PC-9 (cell line): ENCODE data around the gene IL20. TPM values are rescaled to one million over a fixed set of nuclear protein-coding genes. Genes with fewer than 3 reads are reported as not detected.

Source experiments
- BruUV-seq: library from RNA; stranded (reverse); fragments of 400-500 nt; replicated peaks from 2 replicates; lab custom pipeline; 2021; lab: Mats Ljungman, UMichigan
- CTCF ChIA-PET: fragments of 300-600 bp; sonication (Branson Sonifier 250); formaldehyde crosslinking; loops from one replicate; lab custom pipeline; 2022; ENCODE audit warnings: antibody characterized with exemption; lab: Charles Lee
- POLR2A ChIA-PET: fragments of 300-600 bp; sonication (Branson Sonifier 250); formaldehyde crosslinking; loops from one replicate; lab custom pipeline; 2022; ENCODE audit warnings: antibody characterized with exemption; ENCODE audit not compliant: unreplicated experiment; lab: Charles Lee
- DNase-seq, 2 experiments: peaks; one replicate each; pipeline versions ENCODE4 v3.0.0 to v3.0.0-alpha.2; 2015 to 2022; ENCODE audit warnings: mixed read lengths in 1 of 2
- H2AFZ ChIP-seq: fragments of 200-600 bp; sonication (generic); 2 replicates; pipeline ENCODE4 v1.8.1; 2017; ENCODE audit warnings: antibody characterized with exemption
- H3F3A ChIP-seq: fragments of 200-600 bp; sonication (generic); 2 replicates; pipeline ENCODE4 v1.8.1; 2017; ENCODE audit warnings: antibody characterized with exemption, mild to moderate bottlenecking, low read depth; ENCODE audit not compliant: insufficient read depth
- H3K27ac ChIP-seq: fragments of 200-600 bp; sonication (generic); 2 replicates; pipeline ENCODE4 v1.6.1; 2016; ENCODE audit warnings: mixed run types
- H3K27me3 ChIP-seq: fragments of 200-600 bp; sonication (generic); 2 replicates; pipeline ENCODE4 v1.6.1; 2016; ENCODE audit warnings: low read depth, mixed run types; ENCODE audit not compliant: insufficient read depth
- H3K36me3 ChIP-seq: fragments of 200-600 bp; sonication (generic); 2 replicates; pipeline ENCODE4 v1.6.1; 2016; ENCODE audit warnings: low read depth, mixed run types
- H3K4me1 ChIP-seq: fragments of 200-600 bp; sonication (generic); replicated peaks from 2 replicates; pipeline ENCODE4 v1.6.1; 2016; ENCODE audit warnings: mixed run types; ENCODE audit not compliant: insufficient read depth
- H3K4me2 ChIP-seq: fragments of 200-600 bp; sonication (generic); 2 replicates; pipeline ENCODE4 v1.6.1; 2017; ENCODE audit warnings: mixed run types
- H3K4me3 ChIP-seq: fragments of 200-600 bp; sonication (generic); 2 replicates; pipeline ENCODE4 v1.6.1; 2016; ENCODE audit warnings: mixed run types
- H3K79me2 ChIP-seq: fragments of 200-600 bp; sonication (generic); 2 replicates; pipeline ENCODE4 v1.6.1; 2017; ENCODE audit warnings: low read depth, mixed run types
- H3K9me2 ChIP-seq: fragments of 200-600 bp; sonication (generic); 2 replicates; pipeline ENCODE4 v1.8.1; 2017; ENCODE audit warnings: mild to moderate bottlenecking; ENCODE audit not compliant: insufficient read depth
- H3K9me3 ChIP-seq: fragments of 200-600 bp; sonication (generic); 2 replicates; pipeline ENCODE4 v1.8.1; 2016; ENCODE audit warnings: low read depth; ENCODE audit not compliant: insufficient read depth
- H4K20me1 ChIP-seq: fragments of 200-600 bp; sonication (generic); 2 replicates; pipeline ENCODE4 v1.8.1; 2017; ENCODE audit not compliant: insufficient read depth
- CTCF ChIP-seq: fragments of 200-600 bp; sonication (generic); conservative IDR thresholded peaks from 2 replicates; pipeline ENCODE4 v1.6.1; 2017; ENCODE audit warnings: mixed run types, antibody characterized with exemption, mild to moderate bottlenecking, moderate library complexity
- EZH2 ChIP-seq: fragments of 200-600 bp; sonication (generic); IDR thresholded peaks from 2 replicates; pipeline ENCODE4 v1.8.0; 2017; ENCODE audit warnings: antibody characterized with exemption, low read depth
- intact Hi-C: fragments of 100-400 bp; cut with micrococcal nuclease; formaldehyde crosslinking; loops from one replicate; pipeline ENCODE4 v1.10.0; 2022; ENCODE audit not compliant: unreplicated experiment
- total RNA-seq: library from RNA; stranded (reverse); gene quantifications from 2 replicates; pipeline ENCODE4 v1.2.3, GENCODE V29; 2021

The IL20 gene
- total RNA-seq, 1 experiment from 2014 or later: not detected

GRCh38 chr1:206832352-206832880, 33.0 kb upstream of the IL20 start:
- Histone ChIP-seq H3K4me2 (no peak overlapping the region), H3K27ac (no peak overlapping the region), H3K9me3 (no peaks in the 10 kb centered on the region), H3K4me1 (no peaks in the 10 kb centered on the region), H3K79me2 (no peaks in the 10 kb centered on the region), H3K4me3 (no peak overlapping the region), H4K20me1 (no peaks in the 10 kb centered on the region), H3K9me2 (no peaks in the 10 kb centered on the region), H3K27me3 (peaks cover 7% of the 10 kb centered on the region; the same call in 1 of the 2 replicates), H2AFZ (no peak overlapping the region), H3F3A (no peaks in the 10 kb centered on the region), H3K36me3 (no peaks in the 10 kb centered on the region)
- POLR2A ChIA-PET: interaction anchor here (0.6 to 0.7 kb wide), 2 partner anchors 22 to 304 kb away, joined by 3 to 5 read pairs; no protein-coding TSS in a partner anchor
- intact Hi-C loops: no loop called here
- no TSS peak for BruUV-seq
- CTCF ChIA-PET: interaction anchor here (0.7 kb wide), 1 partner anchor 97 kb away, joined by 3 read pairs; no protein-coding TSS in a partner anchor
- TF ChIP-seq CTCF (no peak), EZH2 (no peak)
- no peak for DNase-seq

- intact Hi-C loops: no loop called here
- no peaks in the 10 kb centered on the region for H3K36me3 ChIP-seq
- no peak overlapping the region for H3K27ac ChIP-seq
- no peaks in the 10 kb centered on the region for H3F3A ChIP-seq
- no peaks in the 10 kb centered on the region for H3K4me1 ChIP-seq
- no TSS peak for BruUV-seq
- no peaks in the 10 kb centered on the region for H3K9me2 ChIP-seq
- H3K27me3 ChIP-seq: peaks cover 11% of the 10 kb centered on the region; the same call in 1 of the 2 replicates
- no peaks in the 10 kb centered on the region for H4K20me1 ChIP-seq
- H3K4me2 ChIP-seq: no peak overlapping the region
- H3K4me3 ChIP-seq: no peak overlapping the region
- TF ChIP-seq EZH2: no peak
- TF ChIP-seq CTCF: no peak
- DNase-seq: no peak
- CTCF ChIA-PET: interaction anchor here (0.7 kb wide), 1 partner anchor 420 kb away, joined by 3 read pairs; no protein-coding TSS in a partner anchor
- POLR2A ChIA-PET: interaction anchor here (0.7 kb wide), 1 partner anchor 21 kb away, joined by 5 read pairs; no protein-coding TSS in a partner anchor
- H3K9me3 ChIP-seq: no peaks in the 10 kb centered on the region
- H2AFZ ChIP-seq: no peak overlapping the region
- H3K79me2 ChIP-seq: no peaks in the 10 kb centered on the region
Observed at GRCh38 chr1:206833106-206833680, 32.2 kb upstream of the IL20 start.

DNA sequence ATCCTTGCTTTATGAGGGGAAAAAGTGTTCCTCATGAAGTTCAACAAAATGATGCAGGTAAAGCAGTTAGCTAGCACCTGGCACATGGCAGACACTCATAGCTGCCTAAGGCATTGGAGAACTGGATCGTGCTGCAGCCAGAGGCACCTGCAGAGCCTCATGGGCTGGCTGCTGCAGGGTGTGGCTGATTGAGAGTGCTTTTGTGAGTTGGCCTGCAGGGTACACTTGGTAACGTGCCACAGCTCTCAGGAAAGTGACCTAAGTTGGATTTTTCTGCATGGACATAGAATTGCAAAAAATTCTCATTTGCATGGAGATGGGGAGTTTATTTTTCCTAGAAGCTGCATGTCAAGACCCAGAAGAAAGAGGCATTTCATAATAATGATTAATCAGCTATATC, 31.6 kb upstream of the IL20 start:
- Histone ChIP-seq H3K36me3 (no peaks in the 10 kb centered on the region), H3K4me1 (no peaks in the 10 kb centered on the region), H3K27me3 (peaks cover 12% of the 10 kb centered on the region; the same call in 1 of the 2 replicates), H3K79me2 (no peaks in the 10 kb centered on the region), H4K20me1 (no peaks in the 10 kb centered on the region), H2AFZ (no peak overlapping the region), H3K27ac (no peak overlapping the region), H3K9me2 (no peaks in the 10 kb centered on the region), H3K9me3 (no peaks in the 10 kb centered on the region), H3F3A (no peaks in the 10 kb centered on the region), H3K4me2 (no peak overlapping the region), H3K4me3 (no peak overlapping the region)
- ChIA-PET CTCF (no interaction called here), POLR2A (no interaction called here)
- intact Hi-C loops: no loop called here
- DNase-seq: peak in 1 of 2 experiments; percentile 25
- BruUV-seq: no TSS peak
- no peak for TF ChIP-seq EZH2
- no peak for TF ChIP-seq CTCF
